Suprapubic skin (tissue), 3 donors: ENCODE results near the gene RBM43.

Source experiments
- EP300 ChIP-seq: sonication (generic); formaldehyde crosslinking; IDR thresholded peaks from one replicate; pipeline ENCODE4 v1.6.1; 2017; ENCODE audit warnings: antibody characterized with exemption
- TF ChIP-seq, protein P1 (sequence below), 2 donors: fragments of 200-600 bp in 1 of 2; fragments of 450-650 bp in 1 of 2; sonication (generic) in 1 of 2; IDR thresholded peaks; one replicate each; pipeline ENCODE4 v1.5.1; 2016 to 2019; ENCODE audit warnings: antibody characterized with exemption in 2 of 2, mild to moderate bottlenecking in 1 of 2, moderate library complexity in 1 of 2

DNA sequence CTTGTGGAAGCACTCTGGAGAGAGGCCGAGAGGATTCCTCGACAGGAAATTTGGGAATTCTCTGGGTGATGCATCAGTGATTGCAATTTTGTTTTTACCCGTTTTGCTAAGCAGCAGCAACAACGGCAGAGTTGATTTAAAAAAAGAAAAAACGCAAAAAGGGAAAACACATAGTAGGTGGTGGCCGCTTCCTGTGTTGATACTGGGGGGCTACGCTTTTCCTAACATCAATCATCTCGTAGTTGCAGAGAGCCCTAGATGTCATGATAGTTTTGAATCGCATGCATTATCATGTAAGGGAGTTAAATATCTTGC lies 271 bp upstream of the RBM43 start:
- TF ChIP-seq EP300: no peak
- TF ChIP-seq, protein P1, sequence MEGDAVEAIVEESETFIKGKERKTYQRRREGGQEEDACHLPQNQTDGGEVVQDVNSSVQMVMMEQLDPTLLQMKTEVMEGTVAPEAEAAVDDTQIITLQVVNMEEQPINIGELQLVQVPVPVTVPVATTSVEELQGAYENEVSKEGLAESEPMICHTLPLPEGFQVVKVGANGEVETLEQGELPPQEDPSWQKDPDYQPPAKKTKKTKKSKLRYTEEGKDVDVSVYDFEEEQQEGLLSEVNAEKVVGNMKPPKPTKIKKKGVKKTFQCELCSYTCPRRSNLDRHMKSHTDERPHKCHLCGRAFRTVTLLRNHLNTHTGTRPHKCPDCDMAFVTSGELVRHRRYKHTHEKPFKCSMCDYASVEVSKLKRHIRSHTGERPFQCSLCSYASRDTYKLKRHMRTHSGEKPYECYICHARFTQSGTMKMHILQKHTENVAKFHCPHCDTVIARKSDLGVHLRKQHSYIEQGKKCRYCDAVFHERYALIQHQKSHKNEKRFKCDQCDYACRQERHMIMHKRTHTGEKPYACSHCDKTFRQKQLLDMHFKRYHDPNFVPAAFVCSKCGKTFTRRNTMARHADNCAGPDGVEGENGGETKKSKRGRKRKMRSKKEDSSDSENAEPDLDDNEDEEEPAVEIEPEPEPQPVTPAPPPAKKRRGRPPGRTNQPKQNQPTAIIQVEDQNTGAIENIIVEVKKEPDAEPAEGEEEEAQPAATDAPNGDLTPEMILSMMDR (IDR thresholded peaks at IDR 0.05): no peak
